HG03095 (cell line): Measurements from ENCODE around the gene SORT1.
"Not testable (repeated sequence)": the region's sequence is repeated elsewhere in the genome, so short reads cannot be mapped to it uniquely, and the experiment has no call there.

Experiments used
- ATAC-seq: cut with Tn5 transposase; IDR thresholded peaks from one replicate; pipeline ENCODE4 v1.9.1; 2021; ENCODE audit warnings: moderate library complexity; ENCODE audit not compliant: unreplicated experiment

Gene SORT1

GRCh38 chr1:109301874-109302273, 95.8 kb downstream of the SORT1 start:
- no peak for ATAC-seq

- no peak for ATAC-seq
Observed at GRCh38 chr1:109300650-109301151, 97.0 kb downstream of the SORT1 start.

DNA sequence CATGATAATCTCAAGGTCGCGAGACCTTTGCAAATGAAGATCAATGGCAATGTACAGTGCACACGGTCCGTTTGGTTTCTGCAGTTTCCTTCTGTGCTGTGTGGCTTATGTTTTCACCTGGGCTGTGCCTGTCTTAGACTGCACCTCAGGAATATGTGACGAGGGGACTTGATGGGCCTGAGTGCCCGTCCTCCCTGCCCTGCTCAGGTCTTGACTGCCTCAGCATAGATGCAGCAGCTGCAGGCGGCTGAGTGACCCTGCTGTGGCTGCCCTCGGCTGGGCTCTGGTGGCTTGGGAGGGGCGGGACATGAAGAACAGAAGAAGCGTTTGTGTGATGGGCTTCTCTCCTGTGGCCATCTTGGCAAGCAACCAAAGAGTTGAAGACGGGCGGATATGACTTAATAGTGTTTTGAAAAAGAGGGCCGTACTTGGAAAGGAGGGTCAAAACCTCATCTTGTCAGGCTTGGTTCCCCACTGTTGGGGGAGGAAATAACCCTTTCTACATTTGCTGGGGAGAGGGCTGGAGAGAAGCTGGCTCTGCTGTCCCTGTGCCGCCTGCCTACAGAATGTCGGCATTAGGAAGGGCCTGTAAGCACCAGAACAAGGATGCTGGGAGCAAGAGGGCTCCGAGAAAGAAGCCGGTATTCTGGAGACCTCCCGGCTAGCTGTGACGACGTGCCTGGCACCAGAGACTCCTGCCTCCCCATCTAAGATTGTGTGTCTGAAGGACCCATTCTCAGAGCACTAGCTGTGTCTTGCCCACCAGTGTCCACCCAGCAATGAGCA, 98.0 kb downstream of the SORT1 start:
- ATAC-seq = no peak

DNA sequence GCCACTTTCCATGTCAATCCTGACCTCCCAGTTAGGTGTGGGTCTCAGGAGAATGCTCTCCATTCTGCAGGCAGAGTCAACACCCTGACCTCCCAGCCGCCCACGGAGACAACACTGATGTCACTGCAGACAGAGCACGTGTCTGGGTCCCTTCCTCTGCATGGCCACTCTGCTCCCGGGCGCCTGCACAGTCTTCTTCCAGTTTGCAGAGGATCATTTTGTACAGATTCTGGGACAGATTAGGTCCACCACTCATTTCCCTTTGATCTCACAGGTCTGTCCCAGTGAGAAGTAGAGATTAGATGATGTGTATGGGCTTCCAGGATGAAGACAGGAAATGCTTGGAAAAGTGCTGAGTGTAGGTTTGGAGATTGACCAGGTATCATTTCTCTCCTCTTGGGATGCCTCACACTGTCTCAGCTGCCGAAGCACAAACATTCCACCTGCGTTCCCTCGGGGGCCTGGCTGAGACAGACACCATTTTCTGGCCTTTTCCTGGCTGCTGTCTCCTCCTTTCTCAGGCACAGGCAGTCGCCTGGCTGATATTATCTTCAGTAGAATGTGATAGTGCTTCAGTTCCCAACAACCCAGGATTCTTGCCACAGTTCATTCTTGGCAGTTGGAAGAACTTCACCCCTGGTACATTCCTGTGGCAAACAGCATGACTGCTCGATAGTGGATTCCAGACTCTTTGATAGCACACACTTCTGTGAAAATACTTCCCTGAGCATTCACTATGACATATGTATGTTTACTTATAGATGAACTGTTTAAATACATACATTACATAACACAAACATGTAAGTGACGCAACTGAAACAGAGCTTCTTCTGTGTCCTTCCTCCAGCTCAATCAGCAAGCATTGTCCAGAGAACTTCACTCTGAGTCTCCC, 98.8 kb downstream of the SORT1 start:
- ATAC-seq = no peak

GRCh38 chr1:109296782-109297181, 100.9 kb downstream of the SORT1 start:
- no peak for ATAC-seq

GRCh38 chr1:109295712-109296415, 101.9 kb downstream of the SORT1 start:
- no peak for ATAC-seq

DNA sequence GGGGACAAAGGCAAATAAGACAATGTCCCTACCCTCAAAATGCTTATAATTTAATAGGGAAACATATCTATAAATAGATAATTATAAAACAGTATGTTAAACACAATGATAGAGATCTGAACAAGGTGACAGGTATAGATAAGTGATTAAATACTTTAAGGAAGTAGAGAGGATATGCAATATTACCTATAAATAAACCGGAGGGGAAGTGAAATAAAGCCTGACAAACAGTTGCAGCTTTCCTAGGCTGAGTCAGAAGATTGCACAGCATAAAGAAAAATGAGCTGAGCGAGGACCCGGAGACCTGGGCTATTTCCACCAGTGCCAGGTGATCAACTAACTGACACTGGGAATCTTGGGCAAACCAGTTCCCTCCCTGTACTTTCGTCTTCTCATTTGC, 103.2 kb downstream of the SORT1 start:
- ATAC-seq = no peak

DNA sequence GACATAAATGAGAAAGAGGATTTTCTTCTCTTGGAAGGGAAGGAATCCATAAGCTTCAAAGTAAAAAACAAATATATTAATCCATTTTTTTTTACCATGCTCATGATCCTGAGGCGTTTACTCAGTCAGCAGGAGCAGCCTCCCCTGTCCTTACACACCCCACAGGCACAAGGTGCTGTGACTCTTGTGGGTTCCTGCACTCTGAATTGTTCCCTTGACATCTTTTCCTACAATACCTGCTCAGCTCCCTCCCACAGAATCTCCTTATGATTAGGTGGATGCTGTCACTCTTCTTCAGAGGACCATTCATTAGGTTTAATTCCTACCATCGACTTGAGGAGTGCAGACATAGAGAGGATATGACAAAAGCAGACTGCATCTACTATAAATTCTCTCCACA, 104.7 kb downstream of the SORT1 start:
- no peak for ATAC-seq

DNA sequence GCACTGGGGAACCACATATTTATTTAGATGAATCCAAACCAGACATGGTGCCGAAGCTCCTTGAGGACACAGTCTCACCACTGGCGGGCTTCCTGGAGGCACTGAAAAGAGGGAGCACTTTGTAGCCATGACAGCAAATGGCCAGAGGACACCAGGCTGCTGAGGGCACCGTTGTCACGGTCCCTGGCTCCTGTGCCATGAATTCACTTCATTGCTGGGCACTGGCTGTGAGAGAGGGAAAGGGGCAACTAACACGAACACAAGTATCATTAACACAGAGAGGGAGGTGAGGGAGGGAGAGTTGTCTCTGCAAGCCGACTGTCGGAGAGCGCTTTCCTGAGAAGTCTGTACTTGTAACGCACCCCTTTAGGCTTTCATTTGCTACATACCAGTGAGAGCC, 105.4 kb downstream of the SORT1 start:
- no peak for ATAC-seq

DNA sequence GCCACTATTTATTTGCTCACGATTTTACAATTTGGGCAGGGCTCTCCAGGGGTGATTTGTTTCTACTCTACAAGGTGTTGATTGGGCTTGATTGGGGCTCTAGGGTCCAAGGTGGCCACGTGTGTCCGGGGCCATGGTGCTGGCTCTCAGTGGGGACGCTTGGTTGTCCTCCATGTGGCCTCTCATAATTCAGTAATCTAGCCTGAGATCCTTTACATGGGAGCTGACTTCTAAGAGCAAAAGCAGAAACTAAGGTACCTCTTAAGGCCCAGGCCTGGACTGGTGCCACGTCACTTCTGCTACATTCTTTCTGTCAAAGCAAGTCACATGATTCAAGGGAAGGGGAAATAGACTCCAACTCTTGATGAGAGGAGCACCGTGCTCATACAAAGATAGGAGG, 106.7 kb downstream of the SORT1 start:
- ATAC-seq = no peak

GRCh38 chr1:109290137-109290536, 107.6 kb downstream of the SORT1 start:
- ATAC-seq = no peak

- not testable (repeated sequence) for ATAC-seq
Observed at GRCh38 chr1:109286762-109287161, 111.0 kb downstream of the SORT1 start.

DNA sequence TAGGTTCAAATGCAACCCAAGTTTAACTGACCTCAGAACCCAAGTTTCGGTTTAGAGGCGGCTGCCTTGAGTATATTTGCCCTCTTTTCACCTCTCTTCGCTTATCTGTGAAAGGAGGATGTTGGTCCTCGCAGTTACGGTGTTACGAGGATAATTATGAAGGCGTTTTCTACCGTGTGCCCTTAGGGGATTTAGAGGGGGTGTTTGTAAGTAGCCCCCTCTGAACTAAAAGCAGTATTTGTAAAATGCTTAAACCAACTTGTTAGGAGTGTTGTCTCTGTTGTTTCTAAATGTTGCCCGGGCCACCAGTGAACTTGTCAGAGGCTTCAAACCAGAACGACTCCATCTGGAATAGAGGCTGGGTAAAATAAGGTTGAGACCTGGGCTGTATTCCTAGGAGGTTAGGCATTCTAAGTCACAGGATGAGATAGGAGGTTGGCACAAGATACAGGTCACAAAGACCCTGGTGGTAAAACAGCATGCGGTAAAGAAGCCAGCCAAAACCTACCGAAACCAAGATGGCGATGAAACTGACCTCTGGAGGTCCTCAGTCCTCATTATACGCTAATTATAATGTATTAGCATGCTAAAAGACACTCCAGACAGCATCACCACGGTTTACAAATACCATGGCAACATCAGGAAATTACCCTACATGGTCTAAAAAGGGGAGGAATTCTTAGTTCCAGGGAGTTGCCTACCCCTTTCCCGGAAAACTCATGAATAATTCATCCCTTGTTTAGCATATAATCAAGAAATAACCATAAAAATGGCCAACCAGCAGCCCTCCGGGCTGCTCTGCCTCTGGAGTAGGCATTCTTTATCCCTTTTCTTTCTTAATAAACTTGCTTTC, 113.7 kb downstream of the SORT1 start:
- peak; percentile 22 for ATAC-seq

GRCh38 chr1:109282952-109283747, 114.6 kb downstream of the SORT1 start, which contains the start of gene PSRC1:
Gene PSRC1, minus strand, starts transcription at chr1:109283145.
- ATAC-seq = peak; percentile 97

DNA sequence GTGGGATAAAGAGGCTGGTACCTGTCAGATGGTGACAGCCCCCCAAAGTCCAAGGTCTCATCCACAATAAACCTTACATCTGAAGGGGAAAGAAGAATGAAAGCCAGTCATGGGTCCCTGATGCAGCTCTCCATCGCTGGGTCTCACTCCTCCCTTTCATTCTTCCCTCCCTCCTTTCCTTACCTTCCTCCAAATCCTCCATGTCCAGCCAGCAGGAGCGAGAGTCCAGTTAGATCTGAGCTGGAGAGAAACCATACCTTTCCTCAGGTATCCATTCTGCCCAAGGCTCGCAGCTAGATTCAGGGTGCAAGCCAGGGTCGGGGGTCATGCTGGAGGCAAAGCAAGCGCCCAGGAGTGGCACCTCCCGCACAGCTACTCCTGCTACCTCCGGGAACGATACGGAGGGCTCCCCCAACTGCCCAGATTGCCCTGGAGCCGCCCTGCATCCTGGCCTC, 115.2 kb downstream of the SORT1 start:
- ATAC-seq = no peak

GRCh38 chr1:109281680-109282496, 115.8 kb downstream of the SORT1 start:
- ATAC-seq = no peak

DNA sequence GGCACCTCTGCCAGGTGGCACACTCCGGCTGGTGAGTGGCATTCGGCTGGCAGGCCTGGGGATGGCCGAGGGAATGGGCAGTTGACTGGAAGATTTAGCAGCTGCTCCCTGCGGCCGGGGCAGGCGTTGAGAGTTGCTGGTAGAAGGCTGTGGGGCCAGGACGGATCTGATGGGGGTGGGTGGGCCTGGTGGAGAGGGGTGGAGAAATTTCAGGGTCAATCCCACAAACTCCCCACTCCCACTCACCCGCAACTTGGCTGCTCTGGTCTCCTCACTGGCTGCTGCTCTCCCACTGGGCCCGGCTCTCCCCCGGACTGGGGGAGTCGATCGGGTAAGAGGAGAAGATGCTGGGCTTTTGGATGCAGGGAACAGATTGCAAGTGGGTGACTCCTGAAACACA, 116.9 kb downstream of the SORT1 start:
- no peak for ATAC-seq

DNA sequence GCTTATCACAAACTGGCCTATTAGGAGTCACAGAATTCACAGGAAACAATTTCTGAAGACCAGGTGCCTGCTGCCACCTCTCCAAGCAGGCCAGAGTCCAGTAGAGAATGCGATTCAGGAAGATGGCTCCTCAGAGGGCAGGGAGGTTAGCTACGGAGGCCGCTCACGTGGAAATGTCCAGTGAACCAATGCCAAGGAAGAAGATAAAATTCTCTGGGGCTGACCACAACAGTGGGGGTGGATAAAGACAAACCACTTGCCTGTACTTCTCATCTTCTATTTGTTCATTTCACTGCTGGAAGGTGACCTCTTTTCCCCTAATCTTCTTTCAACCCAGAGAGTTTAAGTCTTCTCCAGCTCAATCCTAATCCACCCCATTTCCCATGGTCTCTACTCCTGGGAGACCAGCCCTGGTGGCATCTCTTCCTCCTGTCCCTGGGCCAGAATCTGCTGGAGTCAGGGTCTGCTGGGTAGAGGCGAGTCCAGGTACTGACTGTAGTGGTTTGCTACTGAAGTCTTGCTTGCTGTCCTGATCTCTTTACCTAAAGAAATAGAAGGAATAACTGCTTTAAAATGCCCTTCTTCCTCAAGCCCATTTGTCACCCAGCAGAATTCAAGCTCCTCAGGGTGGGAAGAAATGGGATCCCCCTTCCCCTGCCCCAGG, 118.0 kb downstream of the SORT1 start:
- ATAC-seq = no peak
